Ascending aorta (tissue), 2 donors: ENCODE results near the gene LHX4. TPM values are rescaled to one million over a fixed set of nuclear protein-coding genes. Genes with fewer than 3 reads are reported as not detected.

ENCODE experiments used
- DNase-seq, 2 donors: peaks; one replicate each; pipeline ENCODE4 v3.0.0-alpha.2; 2019; ENCODE audit warnings: low spot score in 2 of 2
- H3K27ac ChIP-seq, 2 donors: fragments of 200-600 bp; sonication (generic); one replicate each; pipeline ENCODE4 v1.5.1; 2016 to 2017; ENCODE audit warnings: mild to moderate bottlenecking in 1 of 2
- H3K27me3 ChIP-seq: fragments of 200-600 bp; sonication (generic); one replicate; pipeline ENCODE4 v1.5.1; 2017
- H3K36me3 ChIP-seq, 2 donors: fragments of 200-600 bp; sonication (generic); one replicate each; pipeline ENCODE4 v1.5.1; 2016
- H3K4me1 ChIP-seq, 2 donors: fragments of 200-600 bp; sonication (generic); one replicate each; pipeline ENCODE4 v1.5.1; 2016 to 2017; ENCODE audit warnings: mild to moderate bottlenecking in 1 of 2
- H3K4me3 ChIP-seq, 2 donors: fragments of 200-600 bp; sonication (generic); one replicate each; pipeline ENCODE4 v1.5.1; 2016 to 2017; ENCODE audit warnings: mild to moderate bottlenecking in 1 of 2
- H3K9me3 ChIP-seq, 2 donors: fragments of 200-600 bp; sonication (generic); one replicate each; pipeline ENCODE4 v1.5.1; 2016
- intact Hi-C: fragments of 100-400 bp; cut with DNase I; formaldehyde crosslinking; loops from one replicate; pipeline ENCODE4 v1.15.1; 2023
- total RNA-seq: library from RNA; depleted of rRNA; stranded (reverse); fragments of >200 nt; gene quantifications from one replicate; pipeline ENCODE4 v1.1.0, GENCODE V29; 2016
- TF ChIP-seq, protein P1 (sequence below), 3 experiments: fragments of 200-600 bp in 2 of 3; fragments of 450-650 bp in 1 of 3; sonication (generic) in 2 of 3; IDR thresholded peaks; one replicate each; pipeline ENCODE4 v1.5.1; 2016 to 2019; ENCODE audit warnings: antibody characterized with exemption in 3 of 3, mild to moderate bottlenecking in 1 of 3, moderate library complexity in 1 of 3

Gene LHX4
- total RNA-seq, 1 donor from 2014 or later, result not detected

DNA sequence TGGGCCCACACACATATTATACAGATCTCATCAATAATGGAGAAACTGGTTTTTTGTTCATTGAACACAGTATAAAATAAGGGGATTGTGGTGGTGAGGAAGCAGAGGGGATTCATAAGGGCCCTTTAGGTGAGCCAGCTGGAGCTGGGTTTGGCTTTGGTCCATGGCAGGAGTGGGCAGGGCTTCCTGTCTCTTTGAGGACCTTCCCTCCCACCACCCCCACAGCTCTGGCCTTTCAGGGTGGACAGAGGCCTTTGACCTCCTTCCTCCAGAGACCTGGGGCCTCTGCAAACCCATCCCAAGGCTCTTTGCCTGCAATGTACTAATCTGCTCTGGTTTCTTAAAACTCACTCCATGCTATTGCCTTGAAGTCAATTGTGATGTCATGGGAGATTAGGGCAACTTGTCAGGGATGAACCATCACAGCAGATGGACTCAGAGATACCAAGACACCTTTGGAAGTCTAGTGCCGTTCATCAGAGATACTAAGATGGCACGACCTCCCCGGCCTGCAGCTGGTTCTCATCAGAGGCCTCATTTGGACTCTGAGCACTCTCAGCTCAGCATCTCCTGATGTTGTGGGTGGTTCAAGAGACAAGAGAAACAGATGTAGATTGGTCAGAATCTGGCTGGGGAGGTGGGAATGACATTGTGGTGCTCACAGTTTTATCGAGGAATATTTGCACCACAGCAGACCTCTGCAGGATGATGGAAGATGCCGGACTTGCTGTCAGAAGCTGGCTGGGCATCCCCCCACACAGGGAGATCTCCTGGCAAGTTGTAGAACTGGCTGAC, 37.9 kb downstream of the LHX4 start:
- H3K36me3 ChIP-seq, result no peaks in the 10 kb centered on the region
- no peak for DNase-seq
- intact Hi-C loops, result no loop called here
- no peak overlapping the region for H3K27ac ChIP-seq
- TF ChIP-seq, protein P1, sequence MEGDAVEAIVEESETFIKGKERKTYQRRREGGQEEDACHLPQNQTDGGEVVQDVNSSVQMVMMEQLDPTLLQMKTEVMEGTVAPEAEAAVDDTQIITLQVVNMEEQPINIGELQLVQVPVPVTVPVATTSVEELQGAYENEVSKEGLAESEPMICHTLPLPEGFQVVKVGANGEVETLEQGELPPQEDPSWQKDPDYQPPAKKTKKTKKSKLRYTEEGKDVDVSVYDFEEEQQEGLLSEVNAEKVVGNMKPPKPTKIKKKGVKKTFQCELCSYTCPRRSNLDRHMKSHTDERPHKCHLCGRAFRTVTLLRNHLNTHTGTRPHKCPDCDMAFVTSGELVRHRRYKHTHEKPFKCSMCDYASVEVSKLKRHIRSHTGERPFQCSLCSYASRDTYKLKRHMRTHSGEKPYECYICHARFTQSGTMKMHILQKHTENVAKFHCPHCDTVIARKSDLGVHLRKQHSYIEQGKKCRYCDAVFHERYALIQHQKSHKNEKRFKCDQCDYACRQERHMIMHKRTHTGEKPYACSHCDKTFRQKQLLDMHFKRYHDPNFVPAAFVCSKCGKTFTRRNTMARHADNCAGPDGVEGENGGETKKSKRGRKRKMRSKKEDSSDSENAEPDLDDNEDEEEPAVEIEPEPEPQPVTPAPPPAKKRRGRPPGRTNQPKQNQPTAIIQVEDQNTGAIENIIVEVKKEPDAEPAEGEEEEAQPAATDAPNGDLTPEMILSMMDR (IDR thresholded peaks at IDR 0.05), result no peak
- no peaks in the 10 kb centered on the region for H3K9me3 ChIP-seq
- no peaks in the 10 kb centered on the region for H3K4me1 ChIP-seq
- no peaks in the 10 kb centered on the region for H3K27me3 ChIP-seq
- no peak overlapping the region for H3K4me3 ChIP-seq

DNA sequence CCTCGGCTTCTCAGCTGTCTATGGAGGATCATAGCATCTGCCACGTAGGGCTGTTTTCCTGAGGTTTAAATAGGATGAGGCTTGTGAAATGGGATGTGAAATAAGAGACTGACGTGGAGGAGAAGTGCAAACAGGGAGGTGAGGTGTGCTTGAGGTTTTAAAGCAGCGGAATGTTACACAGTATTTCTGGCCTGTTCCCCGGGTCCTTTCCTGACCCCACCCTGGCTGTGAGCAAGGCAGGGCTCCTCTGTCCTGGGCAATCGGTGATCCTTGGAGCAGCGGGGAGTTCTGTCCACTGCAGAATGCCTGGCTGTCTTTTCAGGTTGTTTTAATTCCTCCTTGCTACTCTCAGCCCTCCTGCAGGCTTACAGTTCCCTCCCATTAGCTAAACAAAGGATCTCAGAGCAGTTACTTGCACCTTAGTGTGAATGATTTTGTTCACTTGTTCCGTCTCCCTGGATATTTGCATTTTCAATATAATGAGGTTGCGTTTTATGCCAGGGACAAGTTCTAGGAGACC, 38.6 kb downstream of the LHX4 start:
- H3K4me1 ChIP-seq, result no peaks in the 10 kb centered on the region
- DNase-seq, result no peak
- H3K27ac ChIP-seq, result no peak overlapping the region
- intact Hi-C loops, result no loop called here
- H3K27me3 ChIP-seq, result no peaks in the 10 kb centered on the region
- H3K36me3 ChIP-seq, result no peaks in the 10 kb centered on the region
- H3K9me3 ChIP-seq, result no peaks in the 10 kb centered on the region
- no peak overlapping the region for H3K4me3 ChIP-seq
- TF ChIP-seq, protein P1 (IDR thresholded peaks at IDR 0.05), result no peak

DNA sequence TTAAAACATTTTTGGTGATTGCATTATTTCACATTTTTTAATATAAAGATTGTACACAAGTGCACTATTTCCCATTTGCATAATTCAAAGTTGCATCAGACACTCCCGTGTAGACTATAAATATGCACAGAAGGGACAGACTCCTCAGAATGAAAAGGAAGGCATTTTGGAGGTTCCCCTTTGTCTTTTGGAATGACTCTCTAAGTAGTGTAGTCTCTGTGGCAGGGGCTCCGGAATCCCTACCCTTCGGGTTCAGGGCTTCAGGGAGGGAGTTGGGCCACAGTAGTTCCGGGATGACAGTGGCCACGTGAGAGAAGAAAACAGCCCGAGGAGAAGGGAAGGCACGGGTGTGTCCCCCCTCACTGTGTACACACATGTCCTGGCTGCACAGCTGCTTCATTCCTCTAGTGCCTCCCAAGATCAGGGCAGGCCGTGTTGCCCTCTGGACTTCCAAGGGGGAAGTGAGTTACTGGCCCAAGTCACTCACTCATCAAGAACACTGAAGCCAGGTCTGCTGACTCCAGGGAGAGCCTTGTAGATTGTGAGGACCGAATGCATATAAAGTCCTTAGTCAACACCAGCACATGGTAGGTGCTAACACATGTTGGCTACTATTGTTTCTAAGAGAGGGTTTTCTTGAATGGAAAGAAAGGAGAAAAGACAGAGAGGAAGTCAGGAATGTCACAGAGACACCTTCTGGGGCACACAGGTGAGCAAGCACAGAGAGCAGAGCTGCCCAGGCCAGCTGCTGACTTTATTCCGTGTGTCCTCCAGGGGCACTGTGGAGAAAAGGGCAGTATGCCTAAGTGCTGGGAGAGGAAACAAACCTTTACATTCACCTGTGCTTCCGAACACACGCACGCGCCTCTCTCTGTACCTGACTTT, 39.8 kb downstream of the LHX4 start:
- no peak for DNase-seq
- TF ChIP-seq, protein P1 (IDR thresholded peaks at IDR 0.05), result no peak
- no peak overlapping the region for H3K4me3 ChIP-seq
- H3K4me1 ChIP-seq, result no peaks in the 10 kb centered on the region
- no peaks in the 10 kb centered on the region for H3K27me3 ChIP-seq
- peaks cover 0 to 8% of the 10 kb centered on the region in 2 donors for H3K36me3 ChIP-seq
- intact Hi-C loops, result no loop called here
- H3K27ac ChIP-seq, result no peak overlapping the region
- H3K9me3 ChIP-seq, result no peaks in the 10 kb centered on the region

DNA sequence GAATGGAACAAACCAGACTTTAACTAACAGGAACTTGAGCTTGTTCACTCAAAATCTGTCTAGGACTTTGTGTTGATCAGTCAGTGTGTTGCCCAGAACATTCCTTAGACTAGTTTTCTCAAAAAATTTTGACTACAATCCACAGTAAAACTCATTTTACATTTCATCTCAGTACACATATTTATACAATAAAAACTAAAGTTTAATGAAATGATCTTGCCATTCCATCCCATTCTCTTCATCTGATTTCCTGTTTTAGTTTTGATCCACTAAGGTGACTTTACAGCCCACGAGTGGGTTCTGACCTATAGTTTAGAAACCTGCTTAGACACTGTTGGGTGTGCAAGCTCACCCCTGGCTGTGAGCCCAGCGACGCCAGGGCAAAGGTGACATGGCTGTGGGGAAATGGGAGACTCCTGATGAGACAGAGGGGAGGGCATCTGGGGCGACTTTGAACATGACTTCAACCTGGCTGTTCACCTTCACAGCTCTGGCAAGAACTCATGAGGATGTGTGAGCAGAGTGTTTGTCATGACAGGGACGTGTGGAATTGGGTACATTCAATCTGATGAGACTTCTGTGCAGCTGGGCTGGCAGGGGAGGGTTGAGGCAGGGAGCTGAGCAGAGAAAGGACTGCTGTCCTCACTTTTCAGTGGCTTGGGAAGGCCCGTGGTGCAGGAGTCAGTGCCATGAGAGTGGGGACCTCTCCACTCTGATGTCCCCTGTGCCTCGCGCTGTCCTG, 40.6 kb downstream of the LHX4 start:
- no peak for DNase-seq

More for the DNA sequence above, 40.6 kb downstream of the LHX4 start:
- H3K27ac ChIP-seq, result no peak overlapping the region
- H3K27me3 ChIP-seq, result no peaks in the 10 kb centered on the region
- TF ChIP-seq, protein P1 (IDR thresholded peaks at IDR 0.05), result no peak
- H3K36me3 ChIP-seq, result peaks cover 0 to 9% of the 10 kb centered on the region in 2 donors
- H3K9me3 ChIP-seq, result no peaks in the 10 kb centered on the region
- H3K4me1 ChIP-seq, result no peaks in the 10 kb centered on the region
- no peak overlapping the region for H3K4me3 ChIP-seq
- intact Hi-C loops, result no loop called here
